NCI-H128 (cell line): ENCODE measurements around the gene AP5S1.

Experiments
- DNase-seq: peaks from one replicate; lab custom pipeline; 2025; ENCODE audit not compliant: unreplicated experiment; lab: John Stamatoyannopoulos, UW

The AP5S1 gene

DNA sequence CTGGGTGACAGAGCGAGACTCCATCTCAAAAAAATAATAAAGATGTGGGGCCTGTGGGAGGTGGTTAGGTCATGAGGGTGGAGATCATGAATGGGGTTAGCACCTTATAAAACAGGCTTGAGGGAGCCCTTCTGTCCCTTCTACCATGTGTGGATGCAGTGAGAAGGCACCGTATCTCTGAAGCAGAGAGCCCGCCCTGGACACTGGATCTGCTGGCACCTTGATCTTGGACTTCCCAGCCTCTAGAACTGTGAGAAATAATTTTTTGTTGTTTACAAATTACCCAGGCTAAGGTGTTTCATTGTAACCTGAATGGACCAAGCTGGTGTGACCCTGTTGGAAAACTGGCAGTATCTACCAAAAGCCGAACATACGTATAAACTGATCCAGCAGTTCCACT is 53.2 kb downstream of the AP5S1 start:
- no peak for DNase-seq

- DNase-seq, result no peak
Observed at GRCh38 chr20:3874194-3874844, 54.0 kb downstream of the AP5S1 start.

DNA sequence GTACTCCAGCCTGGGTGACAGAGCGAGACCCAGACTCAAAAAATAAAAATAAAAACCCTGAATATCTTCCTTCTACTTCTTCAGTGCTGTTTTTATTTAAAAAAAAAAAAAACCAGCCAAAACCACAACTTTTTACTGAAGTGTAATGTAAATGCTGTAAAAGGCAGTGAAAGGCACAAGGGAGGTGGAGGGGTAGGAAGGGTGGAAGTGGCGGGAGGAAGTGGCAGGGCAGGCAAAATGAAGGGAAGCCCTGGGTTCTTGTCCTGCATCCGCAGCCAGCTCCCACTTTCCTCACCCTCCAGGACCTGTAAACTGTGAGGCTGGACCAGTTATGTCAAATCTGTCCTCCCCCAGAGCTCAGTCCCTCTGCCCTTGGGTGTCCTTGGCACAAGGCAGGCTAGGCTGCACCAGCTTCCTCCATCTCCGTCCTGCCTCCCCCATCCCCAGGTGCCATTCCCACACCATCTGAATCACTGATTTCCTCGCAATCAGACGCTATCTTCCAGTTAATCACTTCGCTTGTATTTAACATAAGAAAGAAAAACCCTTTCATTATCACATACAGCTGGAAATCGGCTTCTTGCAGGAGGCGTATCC is 55.1 kb downstream of the AP5S1 start:
- DNase-seq, result no peak

- no peak for DNase-seq
Observed at GRCh38 chr20:3876000-3876399, 55.7 kb downstream of the AP5S1 start.

DNA sequence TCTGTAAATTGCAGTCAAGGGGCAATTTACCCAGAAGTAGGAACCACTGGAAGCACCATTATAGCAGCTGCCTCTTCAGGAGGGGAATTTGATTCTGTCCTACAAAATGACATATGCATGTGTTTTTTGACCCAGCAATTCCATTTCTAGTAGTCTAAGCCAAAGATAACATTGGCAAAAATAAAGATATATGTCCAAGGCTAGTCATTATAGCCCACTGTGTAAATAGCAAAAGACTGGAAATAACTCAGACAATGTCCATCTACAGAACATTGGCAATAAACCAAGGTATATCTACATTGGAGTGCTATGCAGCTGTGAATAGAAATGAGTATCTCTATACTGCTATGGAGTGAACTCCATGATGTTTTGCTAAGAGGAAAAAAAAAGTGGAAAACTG is 56.3 kb downstream of the AP5S1 start:
- no peak for DNase-seq
